GM21723 (cell line): ENCODE data around the gene RERE.

Experiments used
- ATAC-seq: cut with Tn5 transposase; IDR thresholded peaks from one replicate; pipeline ENCODE4 v1.9.1; 2021; ENCODE audit warnings: mild to moderate bottlenecking, moderate library complexity; ENCODE audit not compliant: unreplicated experiment

RERE gene

DNA sequence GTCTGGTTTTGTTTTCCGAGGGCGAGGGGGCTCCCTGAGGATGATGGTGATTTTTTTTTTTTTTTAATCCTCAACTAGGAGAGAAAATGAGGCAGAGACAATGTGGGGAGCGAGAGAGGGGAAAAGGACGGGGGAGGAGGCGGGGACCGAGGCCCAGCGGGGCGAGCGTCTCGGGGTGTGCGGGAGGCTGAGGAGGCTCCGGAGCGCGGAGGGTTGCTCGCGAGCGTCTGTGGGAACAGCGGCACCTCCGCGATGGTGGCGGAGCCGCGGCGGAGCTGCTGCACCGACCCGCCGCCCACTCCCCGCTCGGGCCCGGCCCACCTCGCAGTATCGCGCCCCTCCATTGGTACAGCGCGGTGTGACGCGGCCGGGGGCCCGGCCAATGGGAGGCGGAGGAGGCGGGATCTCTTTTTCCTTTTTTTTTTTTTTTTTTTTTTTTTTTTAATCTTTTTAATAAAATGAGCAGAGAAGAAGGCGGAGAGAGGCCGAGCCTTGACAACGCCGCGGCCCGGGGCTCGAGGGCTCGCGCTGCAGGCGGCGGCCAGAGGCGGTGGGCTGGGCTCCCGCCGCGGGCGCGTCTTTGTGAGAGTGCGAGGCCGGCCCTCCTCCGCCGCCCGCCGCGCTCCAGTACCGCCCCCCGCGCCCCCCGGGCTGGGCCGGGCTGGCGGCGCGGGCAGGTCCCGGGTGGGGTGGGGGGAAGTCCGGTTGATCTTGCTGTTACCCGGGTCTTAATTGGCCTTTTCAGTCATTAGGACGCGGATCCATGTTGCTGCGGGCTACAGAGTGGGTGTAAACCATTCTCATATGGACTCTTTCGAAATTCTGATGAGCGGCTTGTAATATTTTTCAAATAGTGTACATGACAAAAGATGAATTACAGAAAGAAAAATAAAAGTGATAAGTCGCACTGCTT lies at the start of gene RERE:
TSS of gene RERE (minus strand) at position 229 of the 913 bp plus-strand sequence.
- ATAC-seq: peak; percentile 91

DNA sequence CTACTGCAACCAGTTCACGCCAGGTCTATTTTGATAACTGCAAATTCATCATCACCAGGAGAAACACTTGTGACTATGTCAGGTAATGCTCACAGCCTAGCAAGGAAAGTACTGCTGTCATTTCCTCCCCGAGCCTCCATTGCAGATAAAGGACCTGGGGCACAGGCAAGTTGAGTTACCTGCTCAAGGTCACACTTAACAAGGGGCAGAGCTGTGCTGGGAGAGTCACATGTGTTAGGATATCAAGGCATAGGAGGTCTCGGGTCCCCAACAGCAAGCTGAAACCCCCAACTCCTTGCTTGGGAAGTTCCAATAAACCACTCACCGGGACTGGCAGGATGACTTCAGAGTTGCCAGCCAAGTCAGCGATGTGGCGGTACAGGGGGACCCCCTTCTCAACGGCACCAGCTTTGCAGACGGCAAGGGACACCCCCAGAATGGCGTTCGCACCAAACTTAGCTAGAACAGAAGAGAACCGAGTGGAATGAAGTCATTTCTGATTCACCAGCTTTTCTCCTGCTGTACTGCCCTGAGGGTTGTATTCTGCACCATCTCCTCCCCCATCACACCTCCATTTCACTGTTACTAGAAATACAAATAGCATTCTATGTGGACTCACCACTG lies 49.5 kb upstream of the RERE start:
- ATAC-seq: no peak

DNA sequence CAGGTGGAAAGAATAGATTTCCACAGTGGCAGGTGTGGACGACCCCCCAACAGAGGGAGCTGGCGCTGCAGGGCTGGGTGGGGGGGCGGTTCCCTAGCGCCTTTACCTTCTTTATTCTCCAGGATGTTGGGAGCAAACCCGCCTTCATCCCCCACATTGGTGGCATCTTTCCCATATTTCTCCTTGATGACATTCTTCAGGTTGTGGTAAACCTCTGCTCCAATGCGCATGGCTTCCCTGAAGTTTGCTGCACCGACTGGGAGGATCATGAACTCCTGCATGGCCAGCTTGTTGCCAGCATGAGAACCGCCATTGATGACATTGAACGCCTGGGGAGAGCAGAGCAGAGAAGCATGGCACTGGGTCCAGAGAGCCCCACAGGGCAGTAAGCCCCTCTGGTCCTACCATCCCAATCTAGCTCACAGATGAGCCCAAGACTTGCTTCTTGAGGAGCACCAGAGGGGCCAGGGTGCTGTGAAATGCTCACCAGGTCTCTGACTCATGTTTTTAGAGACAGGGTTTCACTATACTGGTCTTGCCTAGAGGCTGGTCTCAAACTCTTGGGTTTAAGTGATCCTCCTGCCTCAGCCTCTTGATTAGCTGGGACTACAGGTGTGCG lies 48.8 kb upstream of the RERE start:
- no peak for ATAC-seq

DNA sequence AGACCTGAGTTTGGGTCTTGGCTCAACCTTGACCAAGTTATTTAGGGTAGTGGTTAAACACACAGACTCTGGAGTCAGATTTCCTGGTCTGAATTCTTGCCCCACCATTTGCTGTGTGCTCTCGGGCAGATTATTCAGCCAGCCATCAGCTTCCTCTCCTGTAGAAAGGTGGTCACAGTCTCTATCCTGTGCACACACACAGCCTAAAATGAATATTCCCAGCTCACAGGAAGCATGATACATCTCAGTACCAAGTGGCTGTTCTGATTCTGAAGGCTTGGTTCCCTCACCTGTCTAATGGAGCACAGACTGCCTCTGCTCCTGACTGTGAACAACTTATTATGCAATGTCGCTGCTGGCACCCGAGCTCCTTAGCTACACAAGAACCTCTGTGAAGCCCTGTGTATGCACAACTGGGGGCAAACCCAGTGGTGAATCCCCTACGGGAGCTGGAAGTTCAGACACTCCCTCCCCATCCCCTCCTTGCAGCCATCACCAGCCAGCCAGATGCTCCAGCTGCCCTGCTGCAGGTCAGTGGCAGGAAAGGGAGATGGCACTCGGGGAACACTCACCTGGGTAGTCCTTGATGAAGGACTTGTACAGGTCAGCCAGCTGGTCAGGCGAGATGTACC lies 47.4 kb upstream of the RERE start:
- no peak for ATAC-seq

DNA sequence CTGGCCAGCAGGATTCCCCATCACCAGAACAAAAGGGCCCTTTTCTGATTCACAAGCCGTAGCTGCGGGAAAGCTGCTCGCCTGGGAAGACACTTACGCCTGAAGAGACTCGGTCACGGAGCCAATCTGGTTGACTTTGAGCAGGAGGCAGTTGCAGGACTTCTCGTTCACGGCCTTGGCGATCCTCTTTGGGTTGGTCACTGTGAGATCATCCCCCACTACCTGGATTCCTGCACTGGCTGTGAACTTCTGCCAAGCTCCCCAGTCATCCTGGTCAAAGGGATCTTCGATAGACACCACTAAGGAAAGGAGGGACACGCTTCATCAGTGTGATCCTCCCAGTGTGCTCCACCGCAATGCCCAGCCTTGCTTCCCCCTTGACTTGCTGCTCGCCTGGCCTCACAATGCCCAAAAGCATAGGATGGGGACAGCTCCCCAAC lies 46.4 kb upstream of the RERE start:
- no peak for ATAC-seq

DNA sequence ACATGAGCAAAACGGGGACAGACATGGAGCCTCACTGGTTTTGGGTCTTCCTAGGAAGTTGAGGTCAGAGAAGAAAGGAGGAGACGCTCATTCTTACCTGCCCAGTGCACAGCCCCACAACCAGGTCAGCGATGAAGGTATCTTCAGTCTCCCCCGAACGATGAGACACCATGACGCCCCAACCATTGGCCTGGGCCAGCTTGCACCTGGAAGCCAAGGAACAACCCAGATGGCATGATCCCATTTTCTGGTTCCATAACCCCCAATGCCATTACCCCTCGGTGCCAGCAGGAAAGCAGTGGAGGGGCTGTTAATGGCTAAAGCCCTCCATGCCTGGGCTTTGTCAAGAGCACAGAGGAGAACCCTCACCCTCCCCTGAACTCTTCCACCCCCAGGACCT lies 45.7 kb upstream of the RERE start:
- ATAC-seq: no peak

DNA sequence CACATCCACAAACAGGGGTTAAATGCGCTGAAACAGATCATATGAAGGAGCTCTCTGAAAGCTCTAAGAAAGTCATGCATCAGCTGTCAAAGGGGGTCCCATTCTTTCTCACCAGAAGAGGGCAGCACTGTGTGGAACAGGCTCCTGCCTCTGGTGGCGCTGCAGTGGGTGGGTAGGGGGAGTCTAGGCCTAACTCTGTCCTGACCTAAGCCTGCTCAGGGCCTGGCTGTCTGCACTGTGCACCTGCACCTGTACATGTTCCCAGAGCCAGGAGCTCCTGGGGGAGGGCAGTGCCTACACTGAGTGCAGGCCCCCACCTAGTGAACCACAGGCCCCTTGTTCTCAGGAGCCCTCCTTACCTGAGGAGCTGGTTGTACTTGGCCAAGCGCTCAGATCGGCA lies 45.1 kb upstream of the RERE start:
- no peak for ATAC-seq

DNA sequence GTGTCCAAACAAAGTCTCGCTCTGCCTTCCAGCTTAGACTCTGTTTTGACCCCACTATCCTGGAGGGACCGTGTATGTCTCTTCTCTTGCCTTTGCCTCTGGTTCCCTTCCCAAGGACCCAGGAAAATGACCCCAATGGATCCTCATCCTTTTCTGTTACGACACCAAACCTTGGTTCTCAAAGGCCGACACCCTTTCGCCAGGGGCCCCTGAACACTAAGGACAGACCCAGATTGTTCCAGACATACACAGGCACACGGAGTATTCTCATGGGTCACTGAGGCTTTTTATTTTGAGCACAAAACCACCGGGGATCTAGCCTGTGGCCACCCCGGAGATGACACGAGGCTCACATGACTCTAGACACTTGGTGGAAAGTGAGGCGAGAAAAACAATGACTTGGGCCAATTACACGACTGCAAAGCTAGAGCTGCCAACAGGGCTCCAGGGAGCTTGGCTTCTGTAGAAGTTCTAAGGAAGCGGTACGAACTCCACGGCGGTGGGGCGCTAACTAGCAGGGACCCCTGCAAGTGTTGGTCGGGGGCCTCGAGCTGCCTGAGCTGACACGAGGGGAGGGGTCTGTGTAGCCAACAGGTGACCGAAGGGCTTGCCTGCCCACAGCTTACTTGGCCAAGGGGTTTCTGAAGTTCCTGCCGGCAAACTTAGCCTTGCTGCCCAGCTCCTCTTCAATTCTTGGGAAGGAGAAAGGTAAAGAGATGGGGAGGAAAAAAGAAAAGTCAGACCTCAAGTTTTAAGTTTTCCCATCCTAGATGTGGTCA lies 43.5 kb upstream of the RERE start:
- no peak for ATAC-seq

DNA sequence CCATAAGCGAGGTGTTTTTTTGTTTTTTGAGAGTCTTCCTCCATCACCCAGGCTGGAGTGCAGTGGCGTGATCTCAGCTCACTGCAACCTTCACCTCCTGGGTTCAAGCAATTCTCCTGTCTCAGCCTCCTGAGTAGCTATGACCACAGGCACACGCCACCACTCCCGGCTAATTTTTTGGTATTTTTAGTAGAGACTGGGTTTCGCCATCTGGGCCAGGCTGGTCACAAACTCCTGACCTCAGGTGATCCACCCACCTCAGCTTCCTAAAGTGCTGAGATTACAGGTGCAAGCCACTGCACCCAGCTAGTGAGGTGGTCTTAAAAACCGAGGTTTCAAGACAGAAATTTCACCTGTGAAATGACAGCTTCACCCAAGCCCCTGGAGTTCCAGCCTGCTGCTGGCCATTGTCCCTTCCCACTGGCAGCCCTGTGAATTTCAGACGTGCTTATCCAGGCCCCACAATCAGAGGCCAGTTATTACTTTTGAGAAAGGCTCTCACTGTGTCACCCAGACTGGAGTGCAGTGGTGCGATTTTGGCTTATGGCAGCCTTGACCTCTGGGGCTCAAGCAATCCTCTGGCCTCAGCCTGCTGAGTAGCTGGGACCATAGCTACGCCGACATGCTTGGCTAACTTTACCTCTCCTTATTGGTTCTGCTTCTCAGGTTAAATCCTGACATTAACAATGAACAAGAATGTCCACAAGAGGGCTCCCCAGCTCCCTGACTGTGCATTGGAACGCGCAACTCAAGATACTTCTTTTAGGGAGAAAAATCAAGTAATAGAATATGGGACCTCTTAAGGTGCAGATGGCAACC lies 41.7 kb upstream of the RERE start:
- no peak for ATAC-seq

DNA sequence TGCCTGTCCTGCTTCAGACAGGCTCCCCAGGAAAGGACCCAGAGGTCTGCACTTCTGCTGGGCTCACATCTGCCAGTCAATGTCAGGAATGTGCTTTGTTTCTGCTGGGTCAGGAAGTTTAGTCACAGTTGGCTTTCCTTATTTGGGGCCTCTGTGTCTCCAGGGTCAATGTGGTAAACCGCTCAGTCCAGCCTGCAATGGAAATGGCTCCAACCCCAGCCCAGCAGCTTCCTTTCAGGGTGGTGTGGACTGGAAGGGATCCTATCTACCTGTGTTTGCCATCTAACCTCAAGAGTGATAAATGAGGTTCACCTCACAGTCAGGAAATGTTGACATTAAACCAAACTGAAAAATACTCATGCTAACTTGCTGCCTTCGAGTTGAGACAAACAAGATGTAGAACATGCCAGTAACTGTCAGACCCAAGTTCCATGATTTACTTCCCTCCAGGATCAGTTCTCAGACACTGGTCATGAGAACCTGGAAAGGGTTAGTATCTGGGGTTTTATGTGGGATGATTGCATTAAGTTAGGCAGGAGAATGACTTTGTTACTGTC lies 40.8 kb upstream of the RERE start:
- no peak for ATAC-seq

DNA sequence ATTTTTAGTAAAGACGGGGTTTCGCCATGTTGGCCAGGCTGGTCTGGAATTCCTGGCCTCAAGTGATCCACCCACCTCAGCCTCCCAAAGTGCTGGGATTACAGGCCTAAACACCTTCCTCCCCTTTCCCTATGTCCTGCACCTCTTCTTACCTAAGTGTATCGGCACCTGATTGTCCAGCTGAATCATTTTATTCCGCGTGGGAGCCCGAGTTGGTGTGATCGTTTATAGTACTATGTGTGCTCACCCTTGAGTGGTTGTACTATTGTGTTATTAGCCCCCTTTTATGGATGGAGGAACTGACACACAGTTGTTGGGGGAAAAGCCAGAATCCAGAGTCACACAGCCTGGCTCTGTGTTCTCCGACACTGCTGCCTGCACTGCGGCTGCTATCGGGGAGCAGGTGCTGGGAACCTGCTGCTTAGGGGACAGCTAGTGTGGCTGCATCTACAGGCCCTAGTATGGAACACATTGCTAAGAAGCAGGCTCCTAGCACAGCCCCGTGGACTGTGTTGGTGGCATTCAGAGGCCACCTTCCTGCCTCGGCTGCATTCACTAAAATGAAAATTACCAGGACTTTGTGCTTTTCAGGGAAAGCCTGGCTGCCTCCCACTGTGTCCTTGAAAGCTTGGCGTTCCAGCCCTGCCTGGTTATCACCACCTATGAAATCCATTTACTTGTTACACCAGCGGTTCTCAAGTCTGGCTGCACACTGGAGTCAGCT lies 39.4 kb upstream of the RERE start:
- ATAC-seq: no peak

DNA sequence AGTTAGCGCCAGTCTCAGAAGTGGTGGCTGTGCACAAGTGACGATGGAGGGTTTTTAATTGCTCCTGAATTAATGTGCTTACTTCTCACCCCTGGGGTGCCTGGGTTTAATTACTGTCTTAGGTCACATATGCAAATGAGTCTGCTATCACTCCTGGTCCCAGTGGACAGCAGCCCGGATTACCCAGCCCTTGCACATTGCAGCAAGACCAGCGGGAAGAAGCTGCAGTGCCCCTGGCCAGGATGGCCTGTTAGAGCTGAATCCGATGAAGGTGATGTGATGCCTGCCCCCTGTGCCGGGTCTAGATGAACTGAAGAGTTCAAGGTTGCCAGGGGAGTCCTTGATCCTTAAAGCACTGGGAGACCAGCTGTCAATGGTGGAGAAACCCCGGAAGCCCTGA lies 36.8 kb upstream of the RERE start:
- no peak for ATAC-seq

DNA sequence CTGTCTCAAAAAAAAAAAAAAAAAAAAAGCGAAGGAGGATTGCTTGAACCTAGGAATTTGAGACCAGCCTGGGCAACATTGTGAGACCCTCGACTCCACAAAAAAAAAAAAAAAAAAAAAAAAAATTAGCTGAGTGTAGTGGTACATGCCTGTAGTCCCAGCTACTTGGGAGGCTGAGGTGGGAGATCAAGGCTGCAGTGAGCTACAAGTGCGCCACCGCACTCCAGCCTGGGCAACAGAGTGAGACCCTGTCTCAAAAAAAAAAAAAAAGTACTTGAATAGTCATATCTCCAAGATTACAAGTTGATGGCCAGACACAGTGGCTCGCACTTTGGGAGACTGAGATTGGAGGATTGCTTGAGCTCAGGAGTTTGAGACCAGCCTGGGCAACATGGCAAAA lies 33.6 kb upstream of the RERE start:
- no peak for ATAC-seq

DNA sequence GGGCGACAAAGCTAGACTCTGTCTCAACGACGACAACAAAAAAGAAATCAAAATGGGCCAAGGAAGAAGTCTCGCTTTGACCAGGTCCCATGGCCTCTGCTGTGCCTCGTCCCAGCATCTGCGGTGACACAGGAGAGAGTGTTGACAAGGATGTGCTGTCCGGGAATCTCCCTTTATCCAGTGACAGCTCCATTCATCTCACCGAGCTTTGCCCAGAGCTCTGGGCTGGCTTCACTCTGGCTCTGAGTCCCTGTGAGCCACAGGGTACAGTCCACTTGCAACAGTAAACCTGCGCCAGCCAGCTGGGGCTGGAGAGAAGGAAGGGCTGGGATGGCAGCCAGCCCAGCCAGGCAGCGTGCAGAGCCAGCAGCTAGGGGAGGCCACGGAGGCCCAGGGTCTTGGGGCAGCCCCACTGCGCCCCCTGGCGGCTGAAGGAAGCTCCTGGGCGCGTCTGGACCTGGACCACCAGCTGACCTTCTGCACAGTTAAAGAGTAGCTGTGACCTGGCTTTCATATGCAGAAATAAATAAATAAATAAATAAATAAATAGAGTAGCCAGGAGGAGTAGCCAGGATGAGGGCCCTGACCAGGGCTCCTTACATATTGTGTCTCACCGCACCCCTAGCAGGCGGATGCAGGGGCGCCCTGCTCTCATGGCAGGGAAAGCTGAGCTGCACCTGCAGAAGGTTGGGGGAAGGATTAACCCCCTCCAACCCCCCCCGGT lies 31.4 kb upstream of the RERE start:
- ATAC-seq: no peak

DNA sequence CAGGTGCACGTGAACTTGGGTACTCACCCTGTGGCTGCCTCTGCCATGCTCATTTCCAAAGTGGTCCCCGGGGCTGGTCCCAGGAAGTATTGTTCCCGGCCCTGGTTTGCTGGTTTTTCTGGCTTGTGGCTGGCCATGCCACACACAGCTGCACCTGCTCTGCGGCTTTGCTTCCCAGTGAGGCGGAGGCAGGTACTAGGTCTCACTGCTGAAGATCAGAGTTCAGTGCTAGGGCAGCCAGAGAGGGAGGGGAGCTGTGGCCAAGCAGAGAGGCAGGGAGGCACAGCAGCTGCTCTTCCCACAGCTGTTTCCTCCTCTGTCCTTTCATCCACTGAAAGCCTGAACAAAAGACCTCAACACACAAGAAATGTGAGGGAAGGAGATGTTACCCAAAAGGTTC lies 30.6 kb upstream of the RERE start:
- ATAC-seq: no peak

DNA sequence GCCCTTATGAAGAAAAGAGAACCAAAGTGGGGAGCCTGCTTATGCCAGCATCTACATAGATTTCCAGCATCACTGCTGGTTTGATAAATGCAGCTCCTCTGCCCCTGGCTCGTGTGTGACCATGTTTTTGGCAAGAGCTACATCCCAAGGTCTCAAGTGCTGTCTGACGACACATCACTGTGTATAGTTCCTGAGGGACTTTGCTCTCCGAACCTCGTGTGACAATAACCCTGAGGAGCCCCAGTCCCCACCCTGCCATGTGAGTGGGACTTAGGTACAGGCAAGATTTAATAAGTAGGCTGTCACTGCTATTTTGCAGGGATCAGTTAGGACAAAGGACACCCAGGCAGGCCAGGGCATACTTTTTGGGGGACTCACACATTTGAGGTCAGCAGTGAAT lies 28.8 kb upstream of the RERE start:
- ATAC-seq: no peak

DNA sequence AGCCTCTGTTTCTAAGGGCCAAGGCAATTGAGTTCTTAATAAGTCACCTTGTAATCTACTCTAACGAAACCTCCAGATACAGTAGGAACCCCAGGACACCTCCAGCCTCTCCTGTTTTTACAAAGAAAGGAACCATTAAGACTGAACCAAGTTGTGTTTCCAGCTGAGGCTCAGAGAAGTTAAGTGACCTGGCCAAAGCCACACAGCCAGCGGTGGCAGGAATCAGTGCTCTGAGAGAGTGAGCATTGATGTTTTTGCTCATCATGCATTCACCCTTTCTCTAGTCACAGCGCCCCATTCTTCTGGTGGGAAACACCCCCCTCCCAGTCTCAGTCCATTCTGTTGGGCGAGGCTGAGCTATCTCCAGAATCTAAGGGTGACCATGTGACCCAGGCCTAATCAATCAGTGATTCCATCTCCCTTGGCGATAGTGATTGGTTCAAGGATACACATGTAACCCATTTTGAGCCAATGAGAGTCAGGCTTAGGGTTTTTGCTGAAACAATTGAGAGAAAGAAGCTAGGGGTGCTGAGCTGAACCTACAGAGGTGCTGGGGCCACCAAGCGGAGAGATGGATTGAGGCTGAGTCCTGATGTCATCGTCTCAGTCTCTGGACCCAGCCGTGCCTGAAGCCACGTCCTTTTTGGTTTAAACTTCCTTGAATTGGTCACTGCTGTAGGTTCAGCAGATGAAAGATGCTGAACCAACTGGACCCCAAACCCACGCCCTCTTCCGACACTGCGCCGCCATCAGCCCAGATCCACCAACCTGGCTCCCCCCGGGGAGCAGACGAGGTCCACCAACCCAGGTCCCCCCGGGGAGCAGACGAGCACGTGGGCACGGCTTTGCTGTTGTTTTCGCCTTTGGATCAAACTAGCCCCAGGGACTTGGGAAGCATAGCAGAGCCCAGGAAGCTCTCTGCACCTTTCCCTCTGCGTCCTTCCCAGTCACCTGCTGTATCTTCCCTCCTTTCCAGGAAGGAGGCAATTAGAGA lies 28.0 kb upstream of the RERE start:
- ATAC-seq: no peak
